NCI-H1436 treated with DMSO at 0.1 percent for 48 hours (cell line): Measurements from ENCODE around the gene CCDC121.
"Not testable (repeated sequence)": the region's sequence is repeated elsewhere in the genome, so short reads cannot be mapped to it uniquely, and the experiment has no call there.

Experiments
- DNase-seq: peaks from one replicate; lab custom pipeline; 2025; lab: John Stamatoyannopoulos, UW

Gene CCDC121

DNA sequence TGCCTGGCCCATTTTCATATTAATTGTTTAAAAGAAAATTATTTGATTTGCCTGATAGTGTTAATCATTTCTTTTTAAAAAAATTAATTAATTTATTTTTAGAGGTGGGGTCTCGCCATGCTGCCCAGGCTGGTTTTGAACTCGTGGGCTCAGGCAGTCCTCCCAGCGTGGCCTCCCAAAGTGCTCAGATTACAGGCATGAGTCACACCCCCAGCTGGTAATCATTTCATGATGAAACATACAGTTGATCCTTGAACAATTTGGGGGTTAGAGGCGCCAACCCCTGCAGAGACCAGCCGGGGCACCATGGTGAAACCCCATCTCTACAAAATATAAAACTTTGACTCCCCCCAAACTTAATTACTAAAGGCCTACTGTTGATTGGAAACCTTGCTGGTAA lies 8.0 kb upstream of the CCDC121 start:
- no peak for DNase-seq

DNA sequence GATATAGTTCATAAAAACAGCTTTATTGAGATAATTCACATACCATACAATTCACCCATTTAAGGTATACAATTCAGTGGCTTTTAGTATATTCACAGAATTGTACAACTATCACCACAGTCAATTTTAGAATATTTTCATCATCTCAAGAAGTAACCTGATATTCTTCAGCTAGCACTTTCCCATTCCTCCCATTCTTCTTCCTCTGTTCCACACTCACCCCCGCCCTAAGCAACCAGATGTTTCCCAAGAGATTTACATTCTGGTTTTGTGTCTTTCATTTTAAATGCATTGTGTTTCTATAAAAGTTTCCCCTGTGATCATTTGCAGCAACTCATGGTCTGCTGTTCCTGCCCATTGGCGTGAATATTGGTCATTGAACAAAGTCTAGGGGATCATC lies 5.5 kb upstream of the CCDC121 start:
- DNase-seq = no peak

- DNase-seq = not testable (repeated sequence)
Observed at GRCh38 chr2:27630257-27630656, 1.4 kb upstream of the CCDC121 start.

GRCh38 chr2:27627963-27628766 lies 647 bp downstream of the CCDC121 start:
- DNase-seq = no peak

- not testable (repeated sequence) for DNase-seq
Observed at GRCh38 chr2:27626921-27627320, 1.9 kb downstream of the CCDC121 start.

DNA sequence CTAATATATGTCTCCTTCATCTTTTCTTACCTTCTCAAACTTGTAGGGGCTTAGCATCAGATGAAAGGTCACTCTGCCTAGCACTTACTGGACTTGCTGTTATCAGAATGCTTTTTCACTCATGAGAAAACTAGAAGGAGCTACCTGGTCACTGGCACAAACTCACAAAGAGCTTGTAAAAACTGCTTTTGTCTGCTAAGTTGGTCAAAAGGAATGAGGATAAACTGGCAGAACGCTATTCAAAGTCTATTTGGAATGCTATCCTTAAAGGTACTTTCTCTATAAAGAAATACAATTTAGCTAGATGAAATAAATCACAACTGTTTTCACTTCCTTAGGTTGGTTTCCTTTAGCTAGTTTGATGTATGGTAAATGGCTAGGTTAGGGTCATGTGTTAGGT lies 2.5 kb downstream of the CCDC121 start:
- DNase-seq = not testable (repeated sequence)

GRCh38 chr2:27624943-27625342 lies 3.9 kb downstream of the CCDC121 start:
- no peak for DNase-seq

- DNase-seq = no peak
Observed at GRCh38 chr2:27622921-27623384, 5.9 kb downstream of the CCDC121 start.

GRCh38 chr2:27621524-27621923 lies 7.3 kb downstream of the CCDC121 start:
- DNase-seq = no peak

DNA sequence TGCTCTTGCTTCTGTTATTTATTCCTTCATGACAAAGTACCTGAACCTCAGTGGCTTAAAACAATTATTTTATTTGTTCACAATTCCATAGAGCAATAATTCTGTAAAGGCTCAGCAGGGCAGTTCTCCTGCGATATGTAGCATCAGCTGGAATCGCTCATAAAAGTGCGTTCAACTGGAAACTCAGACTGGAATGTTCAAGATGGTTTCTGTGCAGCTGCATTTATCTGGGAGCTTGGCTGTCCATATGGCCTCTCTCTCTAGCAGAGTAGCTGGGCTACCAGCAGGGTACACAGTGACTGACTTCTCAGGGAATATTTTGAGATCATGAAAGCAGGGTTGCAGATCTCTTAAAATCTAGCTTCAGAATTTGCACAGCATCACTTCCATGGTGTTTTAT lies 13.5 kb downstream of the CCDC121 start:
- no peak for DNase-seq

- no peak for DNase-seq
Observed at GRCh38 chr2:27613985-27614384, 14.8 kb downstream of the CCDC121 start.

DNA sequence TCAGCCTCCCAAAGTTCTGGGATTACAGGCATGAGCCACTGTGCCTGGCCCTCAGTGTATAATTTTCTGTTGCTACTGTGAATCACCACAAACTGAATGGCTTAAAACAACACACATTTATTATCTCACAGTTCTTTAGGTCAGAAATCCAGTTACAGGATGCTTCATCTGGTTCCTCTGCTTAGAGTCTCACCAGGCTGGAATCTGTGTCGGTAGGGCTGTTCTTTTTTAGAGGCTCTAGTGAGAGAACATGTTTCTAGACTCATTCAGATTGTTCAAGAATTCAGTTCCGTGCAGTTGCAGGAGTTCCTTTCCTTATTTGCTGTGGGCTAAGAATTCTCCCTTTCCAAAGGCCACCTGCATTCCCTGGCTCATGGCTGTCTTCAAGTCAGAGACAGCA lies 22.2 kb downstream of the CCDC121 start:
- DNase-seq = no peak

- DNase-seq = no peak
Observed at GRCh38 chr2:27596627-27597026, 32.2 kb downstream of the CCDC121 start.

DNA sequence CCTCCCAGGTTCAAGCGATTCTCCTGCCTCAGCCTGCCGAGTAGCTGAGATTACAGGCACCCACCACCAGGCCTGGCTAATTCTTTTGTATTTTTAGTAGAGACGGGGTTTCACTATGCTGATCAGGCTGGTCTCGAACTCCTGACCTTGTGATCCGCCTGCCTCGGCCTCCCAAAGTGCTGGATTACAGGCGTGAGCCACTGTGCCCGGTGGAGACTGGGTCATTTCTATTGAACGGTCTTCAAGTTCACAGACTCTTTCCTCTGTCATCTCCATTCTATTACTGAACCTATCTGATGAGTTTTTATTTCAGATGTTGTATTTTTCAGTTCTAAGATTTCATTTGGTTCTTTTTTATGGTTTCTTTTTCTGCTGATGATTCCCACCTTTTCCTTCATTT lies 33.4 kb downstream of the CCDC121 start:
- DNase-seq = not testable (repeated sequence)

- DNase-seq = not testable (repeated sequence)
Observed at GRCh38 chr2:27594020-27594703, 34.6 kb downstream of the CCDC121 start.

GRCh38 chr2:27593240-27593639 lies 35.6 kb downstream of the CCDC121 start:
- DNase-seq = no peak

DNA sequence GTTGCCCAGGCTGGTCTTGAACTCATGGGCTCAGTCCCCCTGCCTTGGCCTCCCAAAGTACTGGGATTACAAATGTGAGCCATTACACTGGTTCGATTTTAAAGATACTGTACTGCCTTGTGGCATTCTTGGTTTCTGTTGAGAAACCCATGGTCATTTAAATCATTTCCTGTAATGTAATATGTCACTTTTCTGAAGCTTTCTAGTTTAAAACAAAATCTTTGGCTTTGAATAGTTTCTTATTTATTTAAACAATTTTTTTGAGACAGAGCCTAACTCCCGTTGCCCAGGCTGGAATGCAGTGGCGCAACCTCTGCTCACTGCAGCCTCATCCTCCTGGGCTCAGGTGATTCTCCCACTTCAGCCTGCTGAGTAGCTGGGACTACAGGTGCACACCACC lies 37.1 kb downstream of the CCDC121 start:
- DNase-seq = no peak

DNA sequence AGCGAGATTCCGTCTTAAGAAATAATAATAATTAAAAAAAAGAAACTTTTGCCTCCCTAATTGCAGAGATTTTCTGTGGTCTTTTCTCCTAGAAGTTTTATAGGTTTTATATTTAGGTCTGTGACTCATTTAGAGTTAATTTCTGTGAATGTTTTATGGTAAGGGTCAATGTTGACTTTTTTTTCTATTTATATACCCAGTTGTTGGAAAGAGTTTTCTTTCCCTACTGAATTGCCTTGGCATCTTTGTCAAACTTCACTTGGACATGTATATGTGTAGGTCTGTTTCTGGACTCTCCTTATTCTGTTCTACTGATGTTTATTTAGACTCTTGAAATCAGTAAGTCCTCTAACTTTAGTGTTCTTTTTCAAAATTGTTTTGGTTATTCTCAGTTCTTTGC lies 40.5 kb downstream of the CCDC121 start:
- DNase-seq = no peak

DNA sequence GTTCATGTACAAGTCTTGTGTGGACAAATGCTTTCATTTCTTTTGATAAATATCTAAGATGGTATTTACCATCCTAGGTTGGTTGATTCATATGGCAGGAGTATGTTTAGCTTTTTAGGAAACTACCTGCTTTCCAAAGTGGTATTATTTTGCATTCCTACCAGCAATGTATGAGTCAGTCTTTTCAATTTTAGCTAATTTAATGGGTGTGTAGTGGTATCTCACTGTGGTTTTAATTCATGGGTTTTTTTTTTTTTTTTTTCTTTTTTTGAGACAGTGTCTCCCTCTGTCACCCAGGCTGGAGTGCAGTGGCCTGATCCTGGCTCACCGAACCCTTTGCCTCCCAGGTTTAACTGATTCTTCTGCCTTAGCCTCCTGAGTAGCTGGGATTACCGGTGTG lies 41.8 kb downstream of the CCDC121 start:
- DNase-seq = no peak

DNA sequence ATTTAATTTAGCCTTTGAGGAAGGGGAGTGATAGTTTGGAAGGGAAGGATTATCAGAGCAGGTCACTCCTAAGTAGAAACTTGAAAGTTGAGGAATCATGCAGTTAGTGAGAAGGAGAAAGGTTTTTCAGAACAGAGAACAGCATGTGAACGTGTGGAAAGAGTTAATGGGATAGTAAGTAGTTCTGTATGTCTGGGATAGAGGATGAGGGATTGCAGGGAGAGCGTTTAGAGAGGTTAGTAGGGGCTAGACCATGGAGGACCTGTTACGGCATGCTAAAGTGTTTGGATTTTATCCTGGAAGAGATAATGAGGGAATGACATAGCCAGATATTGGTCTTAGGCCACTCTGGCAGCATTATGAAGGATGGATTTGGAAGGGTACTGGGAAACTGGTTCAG lies 44.2 kb downstream of the CCDC121 start:
- no peak for DNase-seq

GRCh38 chr2:27583390-27583915 lies 45.4 kb downstream of the CCDC121 start:
- DNase-seq = no peak

GRCh38 chr2:27582695-27583389 lies 46.0 kb downstream of the CCDC121 start, which contains the start of gene ZNF512:
Gene ZNF512 (plus strand): TSS chr2:27583042. CDS start chr2:27583113, 71 bp downstream.
- peak; percentile 65 for DNase-seq
